Peyer's patch (tissue), 4 donors: ENCODE results near the gene BCCIP.

Experiments
- CTCF ChIP-seq, 6 experiments: fragments of 450-650 bp in 4 of 6; fragments of 200-600 bp in 2 of 6; sonication (generic) in 1 of 6; IDR thresholded peaks; one replicate each; pipeline ENCODE4 v1.5.1; 2017 to 2019; ENCODE audit warnings: antibody characterized with exemption in 6 of 6, mild to moderate bottlenecking in 3 of 6, moderate library complexity in 1 of 6
- POLR2A ChIP-seq, 2 donors: fragments of 450-650 bp; IDR thresholded peaks; one replicate each; pipeline ENCODE4 v1.5.1; 2017; ENCODE audit warnings: antibody characterized with exemption in 2 of 2, mild to moderate bottlenecking in 2 of 2, moderate library complexity in 2 of 2

GRCh38 chr10:125811251-125811650, 12.1 kb upstream of the BCCIP start:
- no peak for TF ChIP-seq CTCF (IDR thresholded peaks at IDR 0.05)
- no peak for TF ChIP-seq POLR2A (IDR thresholded peaks at IDR 0.05)
